ENCODE results near the gene KRTAP4-5. TPM values are rescaled to one million over a fixed set of nuclear protein-coding genes. Genes with fewer than 3 reads are reported as not detected.
"Not testable (repeated sequence)": the region's sequence is repeated elsewhere in the genome, so short reads cannot be mapped to it uniquely, and the experiment has no call there.

The KRTAP4-5 gene
- total RNA-seq (not detected), polyA plus RNA-seq (ENCODE audit: insufficient read depth, low read depth, low replicate concordance) (not detected)
- long read RNA-seq, donor 1, result 0 reads
- long read RNA-seq, donor 2, result 0 reads

DNA sequence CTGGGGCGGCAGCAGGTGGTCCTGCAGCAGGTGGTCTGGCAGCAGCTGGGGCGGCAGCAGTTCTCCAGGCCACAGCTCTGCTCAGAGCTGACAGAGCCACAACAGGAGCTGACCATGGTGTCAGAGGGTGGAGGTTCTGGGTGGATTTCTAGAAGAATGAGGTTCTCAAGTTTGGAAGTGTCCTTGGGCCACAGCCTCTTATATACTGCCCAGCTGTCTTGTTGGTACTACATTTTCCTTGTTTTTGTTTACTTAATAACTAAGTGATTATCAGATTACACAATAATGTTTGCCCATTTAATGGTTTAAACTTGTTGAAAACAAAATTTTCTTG is at the start of gene KRTAP4-5:
TSS of gene KRTAP4-5 (minus strand) at position 174 of the 334 bp plus-strand sequence. CDS start at position 116, 58 bp downstream.
- Histone ChIP-seq H3K36me3 (ENCODE audit: low read depth, missing control alignments) (no peaks in the 10 kb centered on the region), H3K27ac (no peak within 1 kb of the TSS), H3K27me3 (no peaks in the 10 kb centered on the region), H3K4me3 (no peak within 1 kb of the TSS), H3K9me3 (no peaks in the 10 kb centered on the region), H3K4me1 (no peaks in the 10 kb centered on the region)
- 45 to 67% methylated on average over 2 of the region's 2 CpGs for WGBS, 2 donors
- TF ChIP-seq, protein P1, sequence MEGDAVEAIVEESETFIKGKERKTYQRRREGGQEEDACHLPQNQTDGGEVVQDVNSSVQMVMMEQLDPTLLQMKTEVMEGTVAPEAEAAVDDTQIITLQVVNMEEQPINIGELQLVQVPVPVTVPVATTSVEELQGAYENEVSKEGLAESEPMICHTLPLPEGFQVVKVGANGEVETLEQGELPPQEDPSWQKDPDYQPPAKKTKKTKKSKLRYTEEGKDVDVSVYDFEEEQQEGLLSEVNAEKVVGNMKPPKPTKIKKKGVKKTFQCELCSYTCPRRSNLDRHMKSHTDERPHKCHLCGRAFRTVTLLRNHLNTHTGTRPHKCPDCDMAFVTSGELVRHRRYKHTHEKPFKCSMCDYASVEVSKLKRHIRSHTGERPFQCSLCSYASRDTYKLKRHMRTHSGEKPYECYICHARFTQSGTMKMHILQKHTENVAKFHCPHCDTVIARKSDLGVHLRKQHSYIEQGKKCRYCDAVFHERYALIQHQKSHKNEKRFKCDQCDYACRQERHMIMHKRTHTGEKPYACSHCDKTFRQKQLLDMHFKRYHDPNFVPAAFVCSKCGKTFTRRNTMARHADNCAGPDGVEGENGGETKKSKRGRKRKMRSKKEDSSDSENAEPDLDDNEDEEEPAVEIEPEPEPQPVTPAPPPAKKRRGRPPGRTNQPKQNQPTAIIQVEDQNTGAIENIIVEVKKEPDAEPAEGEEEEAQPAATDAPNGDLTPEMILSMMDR (IDR thresholded peaks at IDR 0.05), result no peak
- TF ChIP-seq POLR2A (IDR thresholded peaks at IDR 0.05), result no peak
- no peak for DNase-seq
- intact Hi-C loops (cut with DNase I; ENCODE audit: low total_unique reads), result no loop called here

DNA sequence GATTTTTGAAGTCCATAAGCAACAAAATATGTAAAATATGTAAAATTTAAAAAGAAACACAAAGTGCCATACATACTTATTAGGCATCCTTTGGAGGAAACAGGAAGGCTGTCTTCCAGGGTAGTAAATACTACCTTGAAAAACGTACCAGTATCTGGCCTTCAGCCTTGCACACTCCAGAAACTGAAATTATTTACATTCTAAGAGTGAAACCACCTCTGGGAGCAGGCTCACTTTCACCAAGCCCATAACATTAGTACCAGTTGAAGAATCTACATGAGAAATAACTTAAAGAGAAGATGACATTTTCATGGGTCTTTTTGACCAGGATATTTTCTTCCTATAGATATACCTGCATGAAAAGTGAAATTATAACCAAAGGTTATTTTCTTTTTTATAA is 46.4 kb upstream of the KRTAP4-5 start:
- Histone ChIP-seq H3K27ac (no peak overlapping the region), H3K9me3 (no peaks in the 10 kb centered on the region), H3K4me1 (no peaks in the 10 kb centered on the region), H3K4me3 (no peak overlapping the region), H3K27me3 (no peaks in the 10 kb centered on the region), H3K36me3 (ENCODE audit: low read depth, missing control alignments) (no peaks in the 10 kb centered on the region)
- 41 to 50% methylated on average over 1 of the region's 1 CpG for WGBS, 2 donors
- intact Hi-C loops (cut with DNase I; ENCODE audit: low total_unique reads), result no loop called here
- no peak for DNase-seq
- no peak for TF ChIP-seq POLR2A (IDR thresholded peaks at IDR 0.05)
- TF ChIP-seq, protein P1 (IDR thresholded peaks at IDR 0.05), result no peak

DNA sequence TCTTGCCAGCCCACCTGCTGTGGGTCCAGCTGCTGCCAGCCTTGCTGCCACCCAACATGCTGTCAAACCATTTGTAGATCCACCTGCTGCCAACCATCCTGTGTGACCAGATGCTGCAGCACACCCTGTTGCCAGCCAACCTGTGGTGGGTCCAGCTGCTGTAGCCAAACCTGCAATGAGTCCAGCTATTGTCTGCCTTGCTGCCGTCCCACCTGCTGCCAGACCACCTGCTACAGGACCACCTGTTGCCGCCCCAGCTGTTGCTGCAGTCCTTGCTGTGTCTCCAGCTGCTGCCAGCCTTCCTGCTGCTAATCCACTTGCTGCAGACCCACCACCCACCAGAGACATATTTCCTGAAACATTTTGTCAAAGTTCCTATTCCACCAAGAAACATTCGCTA is 40.7 kb upstream of the KRTAP4-5 start:
- 85 to 87% methylated on average over 3 of the region's 3 CpGs for WGBS, 2 donors

DNA sequence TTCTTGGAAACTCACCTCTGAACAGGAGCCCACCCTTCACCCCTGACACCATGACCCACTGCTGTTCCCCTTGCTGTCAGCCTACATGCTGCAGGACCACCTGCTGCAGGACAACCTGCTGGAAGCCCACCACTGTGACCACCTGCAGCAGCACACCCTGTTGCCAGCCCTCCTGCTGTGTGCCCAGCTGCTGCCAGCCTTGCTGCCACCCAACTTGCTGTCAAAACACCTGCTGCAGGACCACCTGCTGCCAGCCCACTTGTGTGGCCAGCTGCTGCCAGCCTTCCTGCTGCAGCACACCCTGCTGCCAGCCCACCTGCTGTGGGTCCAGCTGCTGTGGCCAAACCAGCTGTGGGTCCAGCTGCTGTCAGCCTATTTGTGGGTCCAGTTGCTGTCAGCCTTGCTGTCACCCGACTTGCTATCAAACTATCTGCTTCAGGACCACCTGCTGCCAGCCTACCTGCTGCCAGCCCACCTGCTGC is 40.3 kb upstream of the KRTAP4-5 start, which contains the start of gene KRTAP9-1:
TSS of gene KRTAP9-1 (plus strand) at position 51 of the 482 bp plus-strand sequence. CDS start at position 51, 0 bp downstream.
- H3K4me1 ChIP-seq; H3K27me3 ChIP-seq; H3K9me3 ChIP-seq; DNase-seq; H3K36me3 ChIP-seq (ENCODE audit: low read depth, missing control alignments); intact Hi-C loops (cut with DNase I; ENCODE audit: low total_unique reads); H3K27ac ChIP-seq; H3K4me3 ChIP-seq: not testable (repeated sequence)
- WGBS, 2 donors, result 50 to 86% methylated on average over 1 of the region's 1 CpG

More for the DNA sequence above, 40.7 kb upstream of the KRTAP4-5 start:
- TF ChIP-seq, protein P1 (IDR thresholded peaks at IDR 0.05), result no peak
- no peak for TF ChIP-seq POLR2A (IDR thresholded peaks at IDR 0.05)
- DNase-seq, result no peak
- Histone ChIP-seq H3K36me3 (ENCODE audit: low read depth, missing control alignments) (no peaks in the 10 kb centered on the region), H3K27ac (no peak overlapping the region), H3K4me1 (no peaks in the 10 kb centered on the region), H3K9me3 (no peaks in the 10 kb centered on the region), H3K4me3 (no peak overlapping the region), H3K27me3 (no peaks in the 10 kb centered on the region)
- intact Hi-C loops (cut with DNase I; ENCODE audit: low total_unique reads), result no loop called here

DNA sequence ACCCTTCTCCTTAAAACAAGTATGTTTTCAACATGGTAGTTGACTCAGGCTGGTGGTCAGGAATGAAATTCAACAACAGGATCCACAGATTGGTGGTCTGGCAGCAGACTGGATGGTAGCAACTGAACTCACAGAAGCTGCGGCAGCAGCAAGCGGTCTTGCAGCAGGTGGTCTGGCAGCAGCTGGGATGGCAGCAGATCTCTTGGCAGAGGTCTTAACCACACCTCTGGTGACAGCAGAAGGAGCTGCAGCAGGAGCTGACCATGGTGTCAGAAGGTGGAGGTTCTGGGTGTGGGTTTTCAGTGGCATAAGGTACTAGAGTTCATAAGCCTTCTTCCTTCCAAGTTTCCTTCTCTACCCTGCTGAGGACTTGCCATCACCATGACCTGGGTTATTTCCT is 37.2 kb upstream of the KRTAP4-5 start:
- no peaks in the 10 kb centered on the region for H3K36me3 ChIP-seq (ENCODE audit: low read depth, missing control alignments)
- H3K4me1 ChIP-seq, result no peaks in the 10 kb centered on the region
- H3K9me3 ChIP-seq, result no peaks in the 10 kb centered on the region
- no peaks in the 10 kb centered on the region for H3K27me3 ChIP-seq
- intact Hi-C loops (cut with DNase I; ENCODE audit: low total_unique reads), result no loop called here
- no peak overlapping the region for H3K4me3 ChIP-seq
- no peak for DNase-seq
- WGBS, 2 donors, result 85% methylated on average over 2 of the region's 2 CpGs; no CpG with 5 or more reads in 1 of the 2 donors
- TF ChIP-seq, protein P1 (IDR thresholded peaks at IDR 0.05), result no peak
- TF ChIP-seq POLR2A (IDR thresholded peaks at IDR 0.05), result no peak
- no peak overlapping the region for H3K27ac ChIP-seq

Measured in testis (tissue), 5 donors.